Right kidney (tissue), 9 donors: ENCODE data around the gene RNF212.
A peak's percentile ranks its signal among the peaks of the same experiment; 100 is the strongest.
"Not testable (repeated sequence)": the region's sequence is repeated elsewhere in the genome, so short reads cannot be mapped to it uniquely, and the experiment has no call there.

Experiments used
- DNase-seq: peaks from one replicate; pipeline ENCODE4 v3.0.0-alpha.2; 2016
- long read RNA-seq, 8 donors: transcript quantifications; one replicate each; lab custom pipeline, GENCODE V29; 2026

RNF212 gene
- long read RNA-seq, donor 1, partial matches to known transcripts, result 0 of 1 reads
- long read RNA-seq, donor 1, other reads (novel, unspliced or antisense), result 0 of 1 reads
- long read RNA-seq, donor 2, result 0 reads
- long read RNA-seq, donor 3, result 0 reads
- long read RNA-seq, donor 4, partial matches to known transcripts, result 0 of 1 reads
- long read RNA-seq, donor 4, other reads (novel, unspliced or antisense), result 0 of 1 reads
- long read RNA-seq, donor 5, result 0 reads
- long read RNA-seq, donor 6, partial matches to known transcripts, result 0 of 3 reads
- long read RNA-seq, donor 6, other reads (novel, unspliced or antisense), result 0 of 3 reads
- long read RNA-seq, donor 7, result 0 reads
- long read RNA-seq, donor 8, partial matches to known transcripts, result 0 of 1 reads
- long read RNA-seq, donor 8, other reads (novel, unspliced or antisense), result 0 of 1 reads

GRCh38 chr4:1113311-1114009 lies at the start of gene RNF212:
Gene RNF212 (minus strand): TSS chr4:1113564. CDS start chr4:1113464, 100 bp downstream.
- DNase-seq, result peak; percentile 79

- no peak for DNase-seq
Measured at GRCh38 chr4:1160351-1160750, 47.0 kb upstream of the RNF212 start.

- DNase-seq, result no peak
Measured at GRCh38 chr4:1156069-1156468, 42.7 kb upstream of the RNF212 start.

- no peak for DNase-seq
Measured at GRCh38 chr4:1155314-1155713, 42.0 kb upstream of the RNF212 start.

- no peak for DNase-seq
Measured at GRCh38 chr4:1154523-1155182, 41.3 kb upstream of the RNF212 start.

- DNase-seq, result no peak
Measured at GRCh38 chr4:1154126-1154522, 40.8 kb upstream of the RNF212 start.

- no peak for DNase-seq
Measured at GRCh38 chr4:1153567-1154090, 40.3 kb upstream of the RNF212 start.

GRCh38 chr4:1152290-1152689 lies 38.9 kb upstream of the RNF212 start:
- no peak for DNase-seq

- no peak for DNase-seq
Measured at GRCh38 chr4:1151541-1151940, 38.2 kb upstream of the RNF212 start.

GRCh38 chr4:1150875-1151274 lies 37.5 kb upstream of the RNF212 start:
- DNase-seq, result no peak

- DNase-seq, result no peak
Measured at GRCh38 chr4:1139860-1140259, 26.5 kb upstream of the RNF212 start.

- DNase-seq, result no peak
Measured at GRCh38 chr4:1137850-1138249, 24.5 kb upstream of the RNF212 start.

GRCh38 chr4:1137063-1137776 lies 23.9 kb upstream of the RNF212 start:
- DNase-seq, result no peak

GRCh38 chr4:1136048-1136447 lies 22.7 kb upstream of the RNF212 start:
- no peak for DNase-seq

- no peak for DNase-seq
Measured at GRCh38 chr4:1133033-1133432, 19.7 kb upstream of the RNF212 start.

GRCh38 chr4:1130316-1131186 lies 17.2 kb upstream of the RNF212 start:
- DNase-seq, result peak; percentile 77

- no peak for DNase-seq
Measured at GRCh38 chr4:1126506-1126905, 13.1 kb upstream of the RNF212 start.

GRCh38 chr4:1125466-1125865 lies 12.1 kb upstream of the RNF212 start:
- not testable (repeated sequence) for DNase-seq

- no peak for DNase-seq
Measured at GRCh38 chr4:1124818-1125217, 11.5 kb upstream of the RNF212 start.

- no peak for DNase-seq
Measured at GRCh38 chr4:1122505-1122904, 9.1 kb upstream of the RNF212 start.

GRCh38 chr4:1116838-1117237 lies 3.5 kb upstream of the RNF212 start:
- no peak for DNase-seq
